Activated CD8-positive, alpha-beta T cell treated with anti-CD3 and anti-CD28 coated beads, Interleukin-2, amount 10 ng/mL, durations not matched to agents 7 days and 5 days (primary cell): Measurements from ENCODE around the gene P2RX4. TPM values are rescaled to one million over a fixed set of nuclear protein-coding genes. Genes with fewer than 3 reads are reported as not detected.
"Not testable (repeated sequence)": the region's sequence is repeated elsewhere in the genome, so short reads cannot be mapped to it uniquely, and the experiment has no call there.

ENCODE experiments used
- ATAC-seq: fragments of 150-1000 bp; cut with Tn5 transposase; one replicate; pipeline ENCODE4 v1.10.0; 2021; ENCODE audit warnings: moderate library complexity
- CTCF ChIA-PET: fragments of 350-600 bp; sonication (Branson Sonifier 250); formaldehyde crosslinking; loops from one replicate; lab custom pipeline; 2021; ENCODE audit warnings: antibody characterized with exemption; lab: Charles Lee
- POLR2A ChIA-PET: fragments of 350-600 bp; sonication (Branson Sonifier 250); formaldehyde crosslinking; loops from one replicate; lab custom pipeline; 2021; ENCODE audit warnings: antibody characterized with exemption; lab: Charles Lee
- DNase-seq: peaks from one replicate; pipeline ENCODE4 v3.0.0-alpha.2; 2020
- H3K27ac Mint-ChIP-seq: one replicate; pipeline ENCODE4 v1.8.0; 2021; ENCODE audit warnings: mild to moderate bottlenecking, mixed read lengths
- H3K27me3 Mint-ChIP-seq: one replicate; pipeline ENCODE4 v1.8.0; 2021; ENCODE audit warnings: low read depth, mixed read lengths
- H3K36me3 Mint-ChIP-seq: one replicate; pipeline ENCODE4 v1.8.0; 2021; ENCODE audit warnings: low read depth, mixed read lengths
- H3K4me1 Mint-ChIP-seq: one replicate; pipeline ENCODE4 v1.8.0; 2021; ENCODE audit warnings: low read depth, mixed read lengths
- H3K4me3 Mint-ChIP-seq: one replicate; pipeline ENCODE4 v1.8.0; 2021; ENCODE audit warnings: mild to moderate bottlenecking, mixed read lengths
- H3K9me3 Mint-ChIP-seq: one replicate; pipeline ENCODE4 v1.8.0; 2022; ENCODE audit warnings: mixed read lengths; ENCODE audit not compliant: insufficient read depth
- total RNA-seq, 2 experiments: library from RNA; stranded (reverse); gene quantifications; one replicate each; pipeline ENCODE4 v1.2.3, GENCODE V29; 2021

P2RX4 gene
- total RNA-seq, 2 experiments from 2014 or later, result 38.7 to 41.0 TPM

DNA sequence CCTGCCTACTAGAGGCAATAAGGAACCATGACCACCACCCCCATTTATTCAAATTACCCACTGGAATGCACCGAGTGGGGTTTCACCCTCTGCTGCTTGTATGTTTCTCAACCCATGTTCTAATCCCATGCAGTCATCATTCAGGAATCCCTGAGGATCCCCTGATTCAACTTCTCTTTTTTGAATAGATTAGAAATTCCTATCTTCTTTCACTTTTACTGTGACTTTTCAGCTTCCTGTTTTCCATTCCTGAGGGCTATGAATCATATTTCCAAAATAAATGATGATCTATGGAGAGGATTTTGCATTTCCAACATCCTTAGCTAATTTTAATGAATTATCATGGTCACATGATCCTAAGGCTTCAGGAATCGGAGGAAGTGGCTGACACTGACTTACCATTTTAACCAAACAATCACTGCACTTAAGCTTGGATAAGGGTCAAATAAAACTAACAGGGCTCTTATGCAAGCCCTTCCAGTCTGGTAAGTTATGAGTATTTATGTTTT is 19.4 kb upstream of the P2RX4 start:
- H3K9me3 Mint-ChIP-seq, result no peaks in the 10 kb centered on the region
- ATAC-seq (no peak), DNase-seq (no peak)
- no peaks in the 10 kb centered on the region for H3K36me3 Mint-ChIP-seq
- H3K27me3 Mint-ChIP-seq, result no peaks in the 10 kb centered on the region
- H3K4me3 Mint-ChIP-seq, result no peak overlapping the region
- no peak overlapping the region for H3K27ac Mint-ChIP-seq
- H3K4me1 Mint-ChIP-seq, result peaks cover 8% of the 10 kb centered on the region
- ChIA-PET CTCF (no interaction called here), POLR2A (no interaction called here)

GRCh38 chr12:121191151-121191550 is 18.8 kb upstream of the P2RX4 start:
- DNase-seq, result no peak
- Mint-ChIP-seq H3K4me1 (peaks cover 8% of the 10 kb centered on the region), H3K4me3 (no peak overlapping the region), H3K27me3 (no peaks in the 10 kb centered on the region), H3K36me3 (no peaks in the 10 kb centered on the region), H3K27ac (no peak overlapping the region), H3K9me3 (no peaks in the 10 kb centered on the region)
- ATAC-seq, result no peak
- POLR2A ChIA-PET, result no interaction called here
- CTCF ChIA-PET, result no interaction called here

DNA sequence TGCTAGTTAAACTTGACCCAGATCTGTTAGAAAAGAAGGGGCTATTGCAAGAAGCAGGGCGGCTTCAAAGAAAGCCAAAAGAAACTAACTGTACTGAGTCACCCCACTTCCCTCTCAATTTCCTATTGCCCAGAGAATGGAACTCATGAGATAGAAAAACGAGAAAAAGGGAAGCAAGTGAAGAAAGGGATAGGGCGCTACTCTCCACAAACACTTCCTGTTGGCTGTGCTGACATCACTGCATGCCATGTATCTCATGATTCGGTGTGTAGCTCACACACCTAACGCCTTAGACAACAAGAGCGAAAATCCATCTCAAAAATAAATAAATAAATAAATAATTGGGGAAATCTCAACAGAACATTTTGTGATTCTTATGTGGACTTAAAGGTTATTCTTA is 13.0 kb upstream of the P2RX4 start:
- no peaks in the 10 kb centered on the region for H3K36me3 Mint-ChIP-seq
- peak; percentile 64 for ATAC-seq
- ChIA-PET CTCF (no interaction called here), POLR2A (interaction anchor here (1.1 kb wide), 1 partner anchor 28 kb away, joined by 3 read pairs; no protein-coding TSS in a partner anchor)
- H3K4me3 Mint-ChIP-seq, result no peak overlapping the region
- H3K27me3 Mint-ChIP-seq, result peaks cover 1% of the 10 kb centered on the region
- peak overlapping the region; percentile 54 for H3K27ac Mint-ChIP-seq
- peaks cover 16% of the 10 kb centered on the region for H3K4me1 Mint-ChIP-seq
- DNase-seq, result peak; percentile 29
- no peaks in the 10 kb centered on the region for H3K9me3 Mint-ChIP-seq

DNA sequence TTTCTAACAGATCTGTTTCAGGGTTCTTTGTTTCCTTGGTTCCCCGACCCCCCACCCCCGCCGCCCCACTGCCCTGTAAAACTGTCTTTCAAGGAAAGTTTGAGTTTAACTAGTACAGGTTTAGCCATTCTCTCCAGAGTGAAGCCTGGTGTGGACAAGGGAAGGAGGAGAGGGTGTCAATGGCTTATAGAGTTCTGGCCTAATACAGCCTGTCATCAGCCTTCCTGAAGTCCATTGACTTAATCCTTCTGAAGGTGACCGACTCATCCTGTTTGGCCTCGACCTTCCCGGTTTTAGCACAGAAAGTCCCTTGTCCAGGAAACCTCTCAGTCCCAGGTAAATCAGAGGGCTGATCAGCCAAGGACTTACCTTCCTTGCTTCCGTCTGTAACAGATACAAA is 11.0 kb upstream of the P2RX4 start:
- Mint-ChIP-seq H3K27ac (no peak overlapping the region), H3K27me3 (peaks cover 2% of the 10 kb centered on the region), H3K36me3 (no peaks in the 10 kb centered on the region), H3K4me1 (peaks cover 13% of the 10 kb centered on the region), H3K9me3 (no peaks in the 10 kb centered on the region), H3K4me3 (no peak overlapping the region)
- ATAC-seq (no peak), DNase-seq (no peak)
- ChIA-PET CTCF (interaction anchor here (1.1 kb wide), 1 partner anchor 40 kb away, joined by 3 read pairs; no protein-coding TSS in a partner anchor), POLR2A (no interaction called here)

- POLR2A ChIA-PET, H3K9me3 Mint-ChIP-seq, H3K27me3 Mint-ChIP-seq, ATAC-seq, H3K36me3 Mint-ChIP-seq, CTCF ChIA-PET, DNase-seq, H3K4me3 Mint-ChIP-seq, H3K27ac Mint-ChIP-seq: not testable (repeated sequence)
- peaks cover 19% of the 10 kb centered on the region for H3K4me1 Mint-ChIP-seq
Measured at GRCh38 chr12:121201140-121201539, 8.8 kb upstream of the P2RX4 start.

- no peak overlapping the region for H3K27ac Mint-ChIP-seq
- H3K27me3 Mint-ChIP-seq, result peaks cover 5% of the 10 kb centered on the region
- H3K9me3 Mint-ChIP-seq, result no peaks in the 10 kb centered on the region
- POLR2A ChIA-PET, result no interaction called here
- DNase-seq, result no peak
- CTCF ChIA-PET, result no interaction called here
- ATAC-seq, result no peak
- H3K4me1 Mint-ChIP-seq, result peaks cover 13% of the 10 kb centered on the region
- H3K36me3 Mint-ChIP-seq, result no peaks in the 10 kb centered on the region
- H3K4me3 Mint-ChIP-seq, result no peak overlapping the region
Measured at GRCh38 chr12:121202407-121203355, 7.2 kb upstream of the P2RX4 start.

- POLR2A ChIA-PET, result no interaction called here
- H3K9me3 Mint-ChIP-seq, result no peaks in the 10 kb centered on the region
- peaks cover 5% of the 10 kb centered on the region for H3K27me3 Mint-ChIP-seq
- H3K27ac Mint-ChIP-seq, result no peak overlapping the region
- no peak for ATAC-seq
- CTCF ChIA-PET, result no interaction called here
- H3K4me3 Mint-ChIP-seq, result no peak overlapping the region
- H3K4me1 Mint-ChIP-seq, result peaks cover 7% of the 10 kb centered on the region
- no peak for DNase-seq
- no peaks in the 10 kb centered on the region for H3K36me3 Mint-ChIP-seq
Measured at GRCh38 chr12:121203482-121203881, 6.4 kb upstream of the P2RX4 start.

- Mint-ChIP-seq H3K4me3 (no peak overlapping the region), H3K9me3 (no peaks in the 10 kb centered on the region), H3K27ac (no peak overlapping the region), H3K36me3 (peaks cover under 1% of the 10 kb centered on the region), H3K27me3 (peaks cover 5% of the 10 kb centered on the region), H3K4me1 (peaks cover 13% of the 10 kb centered on the region)
- no peak for ATAC-seq
- no peak for DNase-seq
- CTCF ChIA-PET, result no interaction called here
- POLR2A ChIA-PET, result no interaction called here
Measured at GRCh38 chr12:121205491-121205890, 4.4 kb upstream of the P2RX4 start.

- peak overlapping the region; percentile 78 for H3K4me3 Mint-ChIP-seq
- H3K36me3 Mint-ChIP-seq, result peaks cover 20% of the 10 kb centered on the region
- H3K4me1 Mint-ChIP-seq, result peaks cover 37% of the 10 kb centered on the region
- CTCF ChIA-PET, result interaction anchor here (1.1 kb wide), 1 partner anchor 98 kb away, joined by 4 read pairs; no protein-coding TSS in a partner anchor
- POLR2A ChIA-PET, ATAC-seq, H3K27me3 Mint-ChIP-seq, H3K9me3 Mint-ChIP-seq, DNase-seq: not testable (repeated sequence)
- peak overlapping the region; percentile 89 for H3K27ac Mint-ChIP-seq
Measured at GRCh38 chr12:121208571-121208970, 1.4 kb upstream of the P2RX4 start.

GRCh38 chr12:121209221-121209620 is 708 bp upstream of the P2RX4 start:
- Mint-ChIP-seq H3K36me3 (peaks cover 24% of the 10 kb centered on the region), H3K4me3 (peak overlapping the region; percentile 78), H3K27ac (peak overlapping the region; percentile 89), H3K4me1 (peaks cover 38% of the 10 kb centered on the region), H3K27me3 (peaks cover 3% of the 10 kb centered on the region), H3K9me3 (no peaks in the 10 kb centered on the region)
- DNase-seq (no peak), ATAC-seq (no peak)
- ChIA-PET CTCF (no interaction called here), POLR2A (no interaction called here)

DNA sequence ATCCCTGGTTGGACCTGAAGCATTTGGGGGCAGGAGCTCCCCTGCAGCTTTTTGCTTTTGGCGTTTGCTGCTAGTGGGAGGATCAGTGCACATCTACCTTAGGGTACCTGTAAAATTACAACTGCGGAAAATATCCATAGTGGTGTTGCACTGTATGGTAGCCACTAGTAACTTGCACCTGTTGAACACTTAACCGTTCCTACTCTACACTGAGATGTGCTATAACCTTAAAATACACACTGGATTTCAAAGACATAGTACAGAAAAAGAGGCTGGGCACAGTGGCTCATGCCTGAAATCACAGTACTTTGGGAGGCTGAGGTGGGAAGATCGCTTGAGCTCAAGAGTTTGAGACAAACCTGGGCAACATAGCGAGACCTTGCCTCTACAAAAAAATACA is 2.9 kb downstream of the P2RX4 start:
- ATAC-seq, result no peak
- ChIA-PET POLR2A (no interaction called here), CTCF (no interaction called here)
- H3K9me3 Mint-ChIP-seq, result no peaks in the 10 kb centered on the region
- H3K27me3 Mint-ChIP-seq, result no peaks in the 10 kb centered on the region
- H3K4me3 Mint-ChIP-seq, result no peak overlapping the region
- no peak for DNase-seq
- H3K36me3 Mint-ChIP-seq, result peaks cover 42% of the 10 kb centered on the region
- H3K4me1 Mint-ChIP-seq, result peaks cover 58% of the 10 kb centered on the region
- no peak overlapping the region for H3K27ac Mint-ChIP-seq

DNA sequence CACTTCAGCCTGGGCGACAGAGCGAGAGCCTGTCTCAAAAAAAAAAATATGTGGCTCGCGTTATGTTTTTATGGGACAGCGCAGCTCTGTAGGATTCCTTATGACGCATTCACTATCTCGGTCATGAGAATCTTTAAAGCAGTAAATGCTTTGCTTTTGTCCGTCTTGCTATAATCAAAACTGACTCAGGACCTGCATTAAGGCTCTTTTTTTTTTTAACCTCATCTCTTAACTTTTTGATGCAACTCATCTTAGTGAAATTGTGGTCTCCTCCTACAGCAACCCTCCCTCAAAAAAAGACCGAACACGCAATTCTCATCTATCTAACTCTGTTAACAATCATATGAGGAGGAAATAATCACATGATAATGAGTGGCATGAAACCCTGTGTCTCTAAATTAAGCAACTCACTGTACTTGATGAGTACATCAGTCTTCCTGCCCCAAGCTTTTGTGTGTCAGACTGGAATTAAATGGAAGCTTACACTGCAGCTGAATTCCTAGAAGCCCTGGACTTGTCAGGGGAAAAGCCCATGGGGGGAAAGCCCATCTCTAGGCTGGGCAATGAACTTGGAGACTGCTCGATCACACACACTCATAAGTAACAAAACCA is 4.3 kb downstream of the P2RX4 start:
- H3K9me3 Mint-ChIP-seq, result no peaks in the 10 kb centered on the region
- no peaks in the 10 kb centered on the region for H3K27me3 Mint-ChIP-seq
- CTCF ChIA-PET, result interaction anchor here (0.6 to 0.9 kb wide), 2 partner anchors 107 to 154 kb away, joined by 3 to 4 read pairs; no protein-coding TSS in a partner anchor
- H3K4me3 Mint-ChIP-seq, result no peak overlapping the region
- DNase-seq (no peak), ATAC-seq (no peak)
- H3K36me3 Mint-ChIP-seq, result peaks cover 54% of the 10 kb centered on the region
- POLR2A ChIA-PET, result interaction anchor here (0.6 to 1.1 kb wide), 4 partner anchors 10 to 86 kb away, joined by 3 to 5 read pairs (median 3); no protein-coding TSS in a partner anchor
- peaks cover 57% of the 10 kb centered on the region for H3K4me1 Mint-ChIP-seq
- peak overlapping the region; percentile 67 for H3K27ac Mint-ChIP-seq
